LHCN-M2 (cell line): ENCODE measurements around the gene MAN2A2. TPM values are rescaled to one million over a fixed set of nuclear protein-coding genes. Genes with fewer than 3 reads are reported as not detected.
A peak's percentile ranks its signal among the peaks of the same experiment; 100 is the strongest.
"Not testable (repeated sequence)": the region's sequence is repeated elsewhere in the genome, so short reads cannot be mapped to it uniquely, and the experiment has no call there.

Experiments
- DNase-seq: peaks from one replicate; pipeline ENCODE4 v3.0.0-alpha.2; 2012; ENCODE audit warnings: low read depth
- total RNA-seq: library from RNA; depleted of rRNA; stranded (reverse); fragments of >200 nt; gene quantifications from 2 replicates; pipeline ENCODE4 v1.2.3, GENCODE V29; 2014

MAN2A2 gene
- total RNA-seq, 1 experiment from 2014 or later: 6.6 TPM

- no peak for DNase-seq
These were observed 14.5 kb downstream of the MAN2A2 start for GRCh38 chr15:90917569-90917968.

GRCh38 chr15:90918034-90918788 is 15.1 kb downstream of the MAN2A2 start:
- no peak for DNase-seq

GRCh38 chr15:90918835-90919234 is 15.7 kb downstream of the MAN2A2 start:
- DNase-seq: no peak

GRCh38 chr15:90921887-90922286 is 18.8 kb downstream of the MAN2A2 start:
- DNase-seq: no peak

GRCh38 chr15:90922712-90923322 is 19.7 kb downstream of the MAN2A2 start:
- DNase-seq: not testable (repeated sequence)

- DNase-seq: no peak
These were observed 21.3 kb downstream of the MAN2A2 start for GRCh38 chr15:90924375-90924774.

GRCh38 chr15:90926766-90927165 is 23.7 kb downstream of the MAN2A2 start:
- DNase-seq: not testable (repeated sequence)

- not testable (repeated sequence) for DNase-seq
These were observed 25.0 kb downstream of the MAN2A2 start for GRCh38 chr15:90928106-90928505.

GRCh38 chr15:90929246-90930019 is 26.3 kb downstream of the MAN2A2 start:
- no peak for DNase-seq

GRCh38 chr15:90930861-90931574 is 27.9 kb downstream of the MAN2A2 start:
- DNase-seq: no peak

- DNase-seq: no peak
These were observed 28.4 kb downstream of the MAN2A2 start for GRCh38 chr15:90931575-90931827.

- peak; percentile 80 for DNase-seq
These were observed 28.9 kb downstream of the MAN2A2 start, which contains the start of gene HDDC3 for GRCh38 chr15:90931828-90932659. HDDC3 (minus strand) TSS chr15:90932549; CDS start chr15:90932540, 9 bp downstream.

GRCh38 chr15:90932660-90932991 is 29.5 kb downstream of the MAN2A2 start:
- DNase-seq: no peak

- no peak for DNase-seq
These were observed 30.2 kb downstream of the MAN2A2 start for GRCh38 chr15:90933301-90933700.

- DNase-seq: peak; percentile 77
These were observed 31.3 kb downstream of the MAN2A2 start for GRCh38 chr15:90934256-90934948.

GRCh38 chr15:90934949-90935751 is 32.0 kb downstream of the MAN2A2 start, which contains the start of gene UNC45A:
UNC45A (plus strand) TSS chr15:90935285; CDS start chr15:90935325, 40 bp downstream.
- peak; percentile 83 for DNase-seq

GRCh38 chr15:90936823-90937222 is 33.7 kb downstream of the MAN2A2 start:
- DNase-seq: no peak

- no peak for DNase-seq
These were observed 35.2 kb downstream of the MAN2A2 start for GRCh38 chr15:90938261-90938660.

GRCh38 chr15:90939756-90940155 is 36.7 kb downstream of the MAN2A2 start:
- no peak for DNase-seq

GRCh38 chr15:90941038-90941437 is 37.9 kb downstream of the MAN2A2 start:
- DNase-seq: no peak
